ENCODE results near the gene ADGRL2. TPM values are rescaled to one million over a fixed set of nuclear protein-coding genes. Genes with fewer than 3 reads are reported as not detected.

Gene ADGRL2
- total and polyA plus RNA-seq, 2 donors (not counting 3 experiments of a cell fraction or from before 2014, with no cell fraction given) = 32.7 to 46.1 TPM

GRCh38 chr1:81978945-81979344 lies 178.2 kb downstream of the ADGRL2 start:
- BruUV-seq (replicated peaks) = no TSS peak
- no peaks in the 10 kb centered on the region for H3K79me2 ChIP-seq (ENCODE audit: control insufficient read depth, insufficient read depth, low read length)
- intact Hi-C loops (cut with micrococcal nuclease) (no loop called here), dilution Hi-C loops (cut with MboI; ENCODE audit: extremely low pct_ligation_motif_present, low sequenced_read_pairs) (no loop called here)
- no peak overlapping the region for H3K4me2 ChIP-seq (ENCODE audit: insufficient read depth, low read length)
- no peak overlapping the region for H3K27ac ChIP-seq (ENCODE audit: insufficient read depth, low read depth, low read length)
- H3K9me1 ChIP-seq (replicated peaks; ENCODE audit: control insufficient read depth, extremely low read depth, insufficient read depth, low read length) = no peaks in the 10 kb centered on the region
- no peak overlapping the region for H3K4me3 ChIP-seq (replicated peaks in 1 of 3; ENCODE audit: insufficient read depth in 1 of 3, low read depth in 1 of 3, low read length in 3 of 3)
- no peaks in the 10 kb centered on the region for H3K9me3 ChIP-seq (replicated peaks; ENCODE audit: control insufficient read depth, insufficient read depth, low read length)
- TF ChIP-seq GATA2 (IDR thresholded peaks at IDR 0.05; ENCODE audit: insufficient read depth, insufficient read length, low read depth, low read length) (no peak), POLR2A (IDR thresholded peaks at IDR 0.05; ENCODE audit: low read depth, low read length) (no peak), MAX (IDR thresholded peaks at IDR 0.05; ENCODE audit: insufficient read depth, insufficient read length) (no peak), EZH2 (IDR thresholded peaks at IDR 0.05; ENCODE audit: borderline replicate concordance, low read depth, low read length, severe bottlenecking) (no peak), MYC (IDR thresholded peaks at IDR 0.05; ENCODE audit: low read depth, low read length) (no peak), FOS (IDR thresholded peaks at IDR 0.05; ENCODE audit: borderline replicate concordance, insufficient read depth, low read length) (no peak), CTCF (IDR thresholded peaks at IDR 0.05; ENCODE audit: extremely low read depth in 1 of 2, insufficient read depth in 1 of 2, low read depth in 1 of 2, low read length in 2 of 2) (no peak), POLR2AphosphoS5 (IDR thresholded peaks at IDR 0.05; ENCODE audit: insufficient read depth, low read depth, low read length) (no peak), JUN (IDR thresholded peaks at IDR 0.05; ENCODE audit: borderline replicate concordance, insufficient read depth, insufficient read length, low read depth) (no peak)
- H3K9ac ChIP-seq (replicated peaks; ENCODE audit: extremely low read depth, insufficient read depth, low read length) = no peak overlapping the region
- no peaks in the 10 kb centered on the region for H3K27me3 ChIP-seq (ENCODE audit: control insufficient read depth in 2 of 2, insufficient read depth in 2 of 2, low read length in 2 of 2)
- DNase-seq (ENCODE audit: low read depth, low spot score) (peak; percentile 22), FAIRE-seq (no peak)
- no peak overlapping the region for H2AFZ ChIP-seq (ENCODE audit: low read depth, low read length)
- no peaks in the 10 kb centered on the region for H4K20me1 ChIP-seq (replicated peaks; ENCODE audit: control insufficient read depth, extremely low read depth, insufficient read depth, low read length)
- peaks cover 0 to 2% of the 10 kb centered on the region in 2 experiments for H3K36me3 ChIP-seq (ENCODE audit: control insufficient read depth in 2 of 2, extremely low read depth in 1 of 2, insufficient read depth in 2 of 2, low read length in 2 of 2)
- no peaks in the 10 kb centered on the region for H3K4me1 ChIP-seq (ENCODE audit: control insufficient read depth, extremely low read depth, insufficient read depth, low read length)
- ChIA-PET CTCF (interaction anchor here (1.1 kb wide), 1 partner anchor 167 kb away, joined by 3 read pairs; no protein-coding TSS in a partner anchor), POLR2A (no interaction called here)
